SK-N-SH (cell line): ENCODE data around the gene GFM1. TPM values are rescaled to one million over a fixed set of nuclear protein-coding genes. Genes with fewer than 3 reads are reported as not detected.

Experiments used
- CTCF ChIA-PET: fragments of 300-600, 350-600 bp; formaldehyde crosslinking; extraction: SDS; loops from one replicate; lab custom pipeline; 2021; lab: Yijun Ruan, JAX
- POLR2A ChIA-PET: fragments of 350-600 bp; sonication (Branson Sonifier 250); formaldehyde crosslinking; extraction: SDS; loops from one replicate; lab custom pipeline; 2020; ENCODE audit warnings: antibody characterized with exemption, inconsistent platforms; lab: Yijun Ruan, JAX
- DNase-seq: peaks from one replicate; pipeline ENCODE4 v3.0.0; 2012
- H2AFZ ChIP-seq: fragments of 200-600 bp; sonication (generic); 2 replicates; pipeline ENCODE4 v1.8.1; 2016; ENCODE audit warnings: antibody characterized with exemption, mild to moderate bottlenecking, low read depth
- H3F3A ChIP-seq: fragments of 200-600 bp; sonication (generic); replicated peaks from 2 replicates; pipeline ENCODE3; 2016; ENCODE audit warnings: antibody characterized with exemption, mild to moderate bottlenecking; ENCODE audit not compliant: insufficient read depth
- H3K27ac ChIP-seq, 2 experiments: fragments of 200-500 bp in 1 of 2; fragments of 200-600 bp in 1 of 2; sonication (Bioruptor generic) in 1 of 2; sonication (generic), shearing (Covaris generic) in 1 of 2; 2 replicates each; pipeline versions ENCODE4 v1.5.1 to v1.6.1; 2014 to 2016; ENCODE audit warnings: low read depth in 2 of 2, inconsistent platforms in 1 of 2, low read length in 1 of 2, mild to moderate bottlenecking in 1 of 2, mixed read lengths in 1 of 2
- H3K27me3 ChIP-seq: fragments of 200-600 bp; sonication (generic), shearing (Covaris generic); 2 replicates; pipeline ENCODE4 v1.6.1; 2016; ENCODE audit warnings: mixed run types; ENCODE audit not compliant: insufficient read depth
- H3K36me3 ChIP-seq, 2 experiments: fragments of 200-500 bp in 1 of 2; fragments of 200-600 bp in 1 of 2; sonication (Bioruptor generic) in 1 of 2; sonication (generic) in 1 of 2; replicated peaks in 1 of 2; 2 replicates each; pipeline versions ENCODE3 to v1.5.1; 2014 to 2016; ENCODE audit warnings: low read length in 1 of 2, mild to moderate bottlenecking in 1 of 2; ENCODE audit not compliant: insufficient read depth in 2 of 2, control insufficient read depth in 1 of 2
- H3K4me1 ChIP-seq, 2 experiments: fragments of 200-500 bp in 1 of 2; fragments of 200-600 bp in 1 of 2; sonication (Bioruptor generic) in 1 of 2; sonication (generic), shearing (Covaris generic) in 1 of 2; 2 replicates each; pipeline versions ENCODE4 v1.5.1 to v1.6.1; 2014 to 2016; ENCODE audit warnings: low read depth in 1 of 2, low read length in 1 of 2, mixed run types in 1 of 2; ENCODE audit not compliant: insufficient read depth in 2 of 2, control insufficient read depth in 1 of 2
- H3K4me2 ChIP-seq: fragments of 200-600 bp; sonication (generic), shearing (Covaris generic); 2 replicates; pipeline ENCODE4 v1.6.1; 2017; ENCODE audit warnings: mixed run types
- H3K4me3 ChIP-seq, 2 experiments: fragments of 200-500 bp in 1 of 2; fragments of 200-600 bp in 1 of 2; sonication (Bioruptor generic) in 1 of 2; sonication (generic), shearing (Covaris generic) in 1 of 2; 2 replicates each; pipeline versions ENCODE4 v1.5.1 to v1.8.1; 2014 to 2016; ENCODE audit warnings: low read depth in 2 of 2, inconsistent platforms in 1 of 2, low read length in 1 of 2, mild to moderate bottlenecking in 1 of 2, mixed read lengths in 1 of 2, moderate library complexity in 1 of 2
- H3K79me2 ChIP-seq: fragments of 200-600 bp; sonication (generic); 2 replicates; pipeline ENCODE4 v1.8.1; 2017; ENCODE audit warnings: mild to moderate bottlenecking; ENCODE audit not compliant: insufficient read depth
- H3K9ac ChIP-seq: fragments of 200-600 bp; sonication (generic); 2 replicates; pipeline ENCODE4 v1.6.1; 2017; ENCODE audit warnings: mixed run types
- H3K9me2 ChIP-seq: fragments of 200-600 bp; sonication (generic); 2 replicates; pipeline ENCODE4 v1.6.1; 2017; ENCODE audit warnings: mixed run types
- H3K9me3 ChIP-seq: fragments of 200-600 bp; sonication (generic); 2 replicates; pipeline ENCODE4 v1.6.1; 2017; ENCODE audit warnings: mixed run types, mild to moderate bottlenecking, moderate library complexity
- H4K20me1 ChIP-seq: fragments of 200-600 bp; sonication (generic); 2 replicates; pipeline ENCODE4 v1.6.1; 2017; ENCODE audit warnings: mild to moderate bottlenecking, mixed run types; ENCODE audit not compliant: insufficient read depth
- CTCF ChIP-seq: fragments of 200-600 bp; sonication (generic); IDR thresholded peaks from 2 replicates; pipeline ENCODE4 v1.6.1; 2017; ENCODE audit warnings: antibody characterized with exemption, mild to moderate bottlenecking, moderate library complexity
- EP300 ChIP-seq, 2 experiments: IDR thresholded peaks; 2 replicates each; pipeline versions ENCODE4 v1.4.0 to v1.6.1; 2012; ENCODE audit warnings: borderline replicate concordance in 1 of 2, low read depth in 1 of 2, low read length in 1 of 2
- EZH2phosphoT487 ChIP-seq: fragments of 200-600 bp; sonication (generic); IDR thresholded peaks from 2 replicates; pipeline ENCODE4 v1.6.1; 2017; ENCODE audit warnings: low read depth, mixed run types, mild to moderate bottlenecking, antibody characterized with exemption, moderate library complexity, borderline replicate concordance
- FOXJ3 ChIP-seq: sonication (generic); formaldehyde crosslinking; IDR thresholded peaks from 2 replicates; pipeline ENCODE4 v1.5.1; 2020; ENCODE audit warnings: mild to moderate bottlenecking, missing genetic modification reagents
- GATA2 ChIP-seq: sonication (generic); formaldehyde crosslinking; IDR thresholded peaks from 2 replicates; pipeline ENCODE4 v1.5.0; 2020; ENCODE audit warnings: mild to moderate bottlenecking, missing genetic modification reagents
- IRF3 ChIP-seq: fragments of 150-350 bp; IDR thresholded peaks from 2 replicates; pipeline ENCODE4 v1.6.1; 2016; ENCODE audit warnings: mild to moderate bottlenecking, low read depth, low read length
- NFIC ChIP-seq: IDR thresholded peaks from 2 replicates; pipeline ENCODE4 v1.4.0; 2012; ENCODE audit warnings: borderline replicate concordance
- RAD21 ChIP-seq: IDR thresholded peaks from 2 replicates; pipeline ENCODE4 v1.6.1; 2012; ENCODE audit warnings: mild to moderate bottlenecking, low read length
- RFX5 ChIP-seq: IDR thresholded peaks from 2 replicates; pipeline ENCODE4 v1.6.1; 2012; ENCODE audit warnings: mild to moderate bottlenecking, improper control_type of control experiment, low read length
- SMC3 ChIP-seq: IDR thresholded peaks from 2 replicates; pipeline ENCODE4 v1.6.1; 2012; ENCODE audit warnings: low read depth, low read length, improper control_type of control experiment
- TAF1 ChIP-seq: IDR thresholded peaks from 2 replicates; pipeline ENCODE4 v1.6.1; 2012; ENCODE audit warnings: low read depth, mild to moderate bottlenecking, low read length, moderate library complexity, borderline replicate concordance
- TCF12 ChIP-seq: IDR thresholded peaks from 2 replicates; pipeline ENCODE4 v1.4.0; 2012
- USF1 ChIP-seq: IDR thresholded peaks from 2 replicates; pipeline ENCODE4 v1.4.0; 2012; ENCODE audit warnings: low read depth, borderline replicate concordance
- ZBTB33 ChIP-seq: IDR thresholded peaks from 2 replicates; pipeline ENCODE4 v1.4.0; 2012; ENCODE audit warnings: low read depth, borderline replicate concordance
- WGBS: methylation state at CpG from one replicate; pipeline ENCODE4 v1.1.6; 2017; ENCODE audit warnings: low lambda C conversion rate; 5-methylcytosine and 5-hydroxymethylcytosine counted together
- polyA plus RNA-seq, 3 experiments: library from polyadenylated mRNA; depleted of rRNA; stranded (reverse); fragments of >200 nt; gene quantifications; 2 replicates each; pipeline ENCODE4 v1.2.3, GENCODE V29; 2012

The GFM1 gene
- polyA plus RNA-seq, 1 of the 3 experiments (the other 2 are of a cell fraction): 25.2 TPM

- no peak for TF ChIP-seq IRF3
- TF ChIP-seq, all 33 proteins: peak for 1
Observed at GRCh38 chr3:158731938-158732855, 87.9 kb downstream of the GFM1 start, which contains the start of gene RARRES1 (continued).

- WGBS: 89% methylated on average over 15 of the region's 15 CpGs
- H3K4me1 ChIP-seq: peaks cover 0 to 6% of the 10 kb centered on the region in 2 experiments; a peak in 1 of 4 replicates
- H2AFZ ChIP-seq: no peak overlapping the region
- no peaks in the 10 kb centered on the region for H3K9me2 ChIP-seq
- CTCF ChIA-PET: no interaction called here
- H3K79me2 ChIP-seq: no peaks in the 10 kb centered on the region
- no peaks in the 10 kb centered on the region for H4K20me1 ChIP-seq
- DNase-seq: no peak
- H3K36me3 ChIP-seq: no peaks in the 10 kb centered on the region
- no peak for TF ChIP-seq ZBTB33
- no peak for TF ChIP-seq GATA2 (CRISPR knock-in tag)
- no peak for TF ChIP-seq RAD21
- no peak for TF ChIP-seq CTCF
- no peak for TF ChIP-seq EZH2phosphoT487
- TF ChIP-seq SMC3: no peak
- H3K9me3 ChIP-seq: no peaks in the 10 kb centered on the region
- H3K27me3 ChIP-seq: no peaks in the 10 kb centered on the region
- peak overlapping the region in 1 of 2 experiments; percentile 46; a peak in 1 of 4 replicates for H3K4me3 ChIP-seq
- POLR2A ChIA-PET: no interaction called here
- H3K9ac ChIP-seq: no peak overlapping the region
- no peak overlapping the region for H3K27ac ChIP-seq
- no peaks in the 10 kb centered on the region for H3F3A ChIP-seq
- H3K4me2 ChIP-seq: no peak overlapping the region
Observed at GRCh38 chr3:158732856-158733200, 88.5 kb downstream of the GFM1 start.

- Histone ChIP-seq H3K36me3 (no peaks in the 10 kb centered on the region), H3K79me2 (no peaks in the 10 kb centered on the region), H3K4me3 (no peak overlapping the region), H3K9me2 (no peaks in the 10 kb centered on the region), H3K4me1 (peaks cover 0 to 6% of the 10 kb centered on the region in 2 experiments; a peak in 1 of 4 replicates), H3K27me3 (no peaks in the 10 kb centered on the region), H3K9me3 (no peaks in the 10 kb centered on the region), H4K20me1 (no peaks in the 10 kb centered on the region), H3K27ac (no peak overlapping the region), H3K9ac (no peak overlapping the region), H3K4me2 (no peak overlapping the region), H3F3A (no peaks in the 10 kb centered on the region), H2AFZ (no peak overlapping the region)
- ChIA-PET POLR2A (no interaction called here), CTCF (no interaction called here)
- TF ChIP-seq NFIC: no peak
- TF ChIP-seq RFX5: no peak
- no peak for TF ChIP-seq EP300 (IDR thresholded peaks at IDR 0.05; ENCODE audit: borderline replicate concordance in 1 of 2, low read depth in 1 of 2, low read length in 1 of 2)
- TF ChIP-seq TAF1: no peak
- TF ChIP-seq IRF3: no peak
- TF ChIP-seq USF1: no peak
- TF ChIP-seq TCF12: no peak
- TF ChIP-seq FOXJ3 (CRISPR knock-in tag): no peak
- WGBS: 96% methylated on average over 3 of the region's 3 CpGs
- no peak for DNase-seq
Observed at GRCh38 chr3:158733656-158734055, 89.3 kb downstream of the GFM1 start.
